ENCODE measurements around the gene SOCS2.

DNA sequence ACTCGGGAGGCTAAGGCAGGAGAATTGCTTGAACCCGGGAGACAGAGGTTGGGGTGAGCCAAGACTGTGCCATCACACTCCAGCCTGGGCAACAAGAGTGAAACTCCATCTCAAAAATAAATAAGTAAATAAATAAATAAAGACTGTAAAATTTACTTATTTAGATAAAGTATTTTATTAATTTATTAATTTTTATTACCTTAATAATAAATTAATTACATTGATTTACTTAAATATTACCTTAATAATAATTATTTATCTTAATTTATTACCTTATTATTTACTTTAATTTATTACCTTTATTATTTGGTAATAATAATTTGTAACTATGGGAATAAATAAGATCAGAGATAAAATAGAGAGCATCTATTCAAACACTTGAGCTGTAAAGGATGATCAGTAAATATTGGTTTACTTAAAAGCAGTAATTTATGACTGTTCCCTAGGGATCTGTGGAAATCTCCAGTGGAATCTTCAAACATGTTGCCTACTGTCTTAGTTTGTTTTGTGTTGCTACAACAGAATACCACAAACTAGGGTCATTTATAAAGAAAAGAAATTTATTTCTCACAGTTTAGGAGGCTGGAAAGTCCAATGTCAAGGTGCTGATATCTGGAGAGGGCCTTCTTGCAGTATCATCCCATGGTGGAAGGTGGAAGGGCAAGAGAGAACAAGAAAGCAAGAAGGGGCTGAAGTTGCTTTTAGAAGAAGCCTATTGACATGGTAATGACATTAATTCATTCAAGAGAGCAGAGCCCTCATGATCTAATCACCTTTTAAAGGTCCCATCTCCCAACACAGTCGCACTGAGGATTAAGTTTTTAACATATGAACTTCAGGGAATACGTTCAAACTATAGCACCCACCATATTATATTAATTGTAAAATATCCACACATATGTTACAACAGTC, 37.1 kb downstream of the SOCS2 start:
- TF ChIP-seq, protein P1, sequence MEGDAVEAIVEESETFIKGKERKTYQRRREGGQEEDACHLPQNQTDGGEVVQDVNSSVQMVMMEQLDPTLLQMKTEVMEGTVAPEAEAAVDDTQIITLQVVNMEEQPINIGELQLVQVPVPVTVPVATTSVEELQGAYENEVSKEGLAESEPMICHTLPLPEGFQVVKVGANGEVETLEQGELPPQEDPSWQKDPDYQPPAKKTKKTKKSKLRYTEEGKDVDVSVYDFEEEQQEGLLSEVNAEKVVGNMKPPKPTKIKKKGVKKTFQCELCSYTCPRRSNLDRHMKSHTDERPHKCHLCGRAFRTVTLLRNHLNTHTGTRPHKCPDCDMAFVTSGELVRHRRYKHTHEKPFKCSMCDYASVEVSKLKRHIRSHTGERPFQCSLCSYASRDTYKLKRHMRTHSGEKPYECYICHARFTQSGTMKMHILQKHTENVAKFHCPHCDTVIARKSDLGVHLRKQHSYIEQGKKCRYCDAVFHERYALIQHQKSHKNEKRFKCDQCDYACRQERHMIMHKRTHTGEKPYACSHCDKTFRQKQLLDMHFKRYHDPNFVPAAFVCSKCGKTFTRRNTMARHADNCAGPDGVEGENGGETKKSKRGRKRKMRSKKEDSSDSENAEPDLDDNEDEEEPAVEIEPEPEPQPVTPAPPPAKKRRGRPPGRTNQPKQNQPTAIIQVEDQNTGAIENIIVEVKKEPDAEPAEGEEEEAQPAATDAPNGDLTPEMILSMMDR (IDR thresholded peaks at IDR 0.05): no peak
- TF ChIP-seq POLR2A (IDR thresholded peaks at IDR 0.05): no peak
